GM23248 (cell line): ENCODE measurements around the gene LDB2.

Source experiments
- EZH2 ChIP-seq: fragments of 200-600 bp; sonication (generic); IDR thresholded peaks from 2 replicates; pipeline ENCODE4 v1.6.1; 2018; ENCODE audit warnings: antibody characterized with exemption, mild to moderate bottlenecking; ENCODE audit not compliant: insufficient read depth, poor library complexity, severe bottlenecking
- EZH2phosphoT487 ChIP-seq: fragments of 200-600 bp; sonication (generic); IDR thresholded peaks from 2 replicates; pipeline ENCODE4 v1.6.1; 2018; ENCODE audit warnings: antibody characterized with exemption, moderate library complexity, mild to moderate bottlenecking, low read depth; ENCODE audit not compliant: insufficient read depth

GRCh38 chr4:16754104-16754503 lies 144.3 kb downstream of the LDB2 start:
- TF ChIP-seq EZH2 (no peak), EZH2phosphoT487 (no peak)
